A549 (cell line): ENCODE measurements around the gene SWAP70. TPM values are rescaled to one million over a fixed set of nuclear protein-coding genes. Genes with fewer than 3 reads are reported as not detected.

Experiments used
- ATAC-seq, 2 experiments: fragments of 200-7000 bp in 1 of 2; fragments of >200 bp in 1 of 2; cut with Nextera tagmentation in 1 of 2; cut with Tn5 transposase in 1 of 2; 3 replicates each; pipeline versions ENCODE4 v1.8.0 to v1.9.1; 2018 to 2020; ENCODE audit warnings: mild to moderate bottlenecking in 1 of 2, moderate library complexity in 1 of 2
- CTCF ChIA-PET: fragments of 300-600 bp; sonication (Branson Sonifier 250); formaldehyde crosslinking; extraction: SDS; loops from one replicate; lab custom pipeline; 2021; ENCODE audit warnings: antibody characterized with exemption, inconsistent platforms; lab: Yijun Ruan, JAX
- POLR2A ChIA-PET: fragments of 350-600 bp; formaldehyde crosslinking; extraction: SDS; loops from one replicate; lab custom pipeline; 2021; ENCODE audit warnings: antibody characterized with exemption, inconsistent platforms; lab: Yijun Ruan, JAX
- DNase-seq, 2 experiments: peaks; one replicate each; pipeline versions ENCODE4 v3.0.0 to v3.0.0-alpha.2; 2011 to 2016; ENCODE audit warnings: low read depth in 1 of 2, low spot score in 1 of 2
- FAIRE-seq: peaks from 2 replicates; lab custom pipeline; 2011; peaks lifted over from hg19 to GRCh38; lab: Jason Lieb, UNC
- H3K27ac ChIP-seq, 2 experiments: fragments of >200 bp; sonication (Bioruptor Twin); formaldehyde crosslinking; 3 replicates each; pipeline ENCODE4 v1.5.1; 2016 to 2017
- H3K4me1 ChIP-seq: fragments of >200 bp; sonication (Bioruptor Twin); formaldehyde crosslinking; 3 replicates; pipeline ENCODE4 v1.6.1; 2016
- H3K4me2 ChIP-seq: fragments of >200 bp; sonication (Bioruptor Twin); formaldehyde crosslinking; 3 replicates; pipeline ENCODE4 v1.6.1; 2016
- H3K4me3 ChIP-seq: fragments of >200 bp; sonication (Bioruptor Twin); formaldehyde crosslinking; 3 replicates; pipeline ENCODE4 v1.5.1; 2016
- H3K9me3 ChIP-seq: fragments of >200 bp; sonication (Bioruptor Twin); formaldehyde crosslinking; 3 replicates; pipeline ENCODE4 v1.6.1; 2016
- BHLHE40 ChIP-seq: IDR thresholded peaks from 2 replicates; pipeline ENCODE4 v1.6.1; 2012; ENCODE audit warnings: low read depth, low read length, inconsistent platforms
- CEBPB ChIP-seq, 2 experiments: fragments of >200 bp in 1 of 2; sonication (Bioruptor Twin) in 1 of 2; formaldehyde crosslinking in 1 of 2; IDR thresholded peaks; 2 replicates each; pipeline ENCODE4 v1.6.1; 2012 to 2016
- CHD4 ChIP-seq: fragments of 200-600 bp; sonication (generic); IDR thresholded peaks from 2 replicates; pipeline ENCODE4 v1.6.1; 2016; ENCODE audit warnings: antibody characterized with exemption, mild to moderate bottlenecking, borderline replicate concordance
- CTCF ChIP-seq: fragments of >200 bp; sonication (Bioruptor Twin); formaldehyde crosslinking; IDR thresholded peaks from 3 replicates; pipeline ENCODE4 v1.5.1; 2016
- ELK1 ChIP-seq: fragments of 150-350 bp; IDR thresholded peaks from 2 replicates; pipeline ENCODE4 v1.6.1; 2014; ENCODE audit warnings: low read depth, mild to moderate bottlenecking, low read length
- ESRRA ChIP-seq: fragments of 150-350 bp; IDR thresholded peaks from 2 replicates; pipeline ENCODE4 v1.6.1; 2014; ENCODE audit warnings: mild to moderate bottlenecking, low read length, borderline replicate concordance
- FOSB ChIP-seq: fragments of 250-450 bp; sonication (Bioruptor Pico); IDR thresholded peaks from 2 replicates; pipeline ENCODE4 v1.5.0; 2020; ENCODE audit warnings: mild to moderate bottlenecking, moderate library complexity
- FOSL2 ChIP-seq, 2 experiments: fragments of 450-650 bp in 1 of 2; fragments of >200 bp in 1 of 2; sonication (Bioruptor Twin) in 1 of 2; formaldehyde crosslinking; IDR thresholded peaks; 2 replicates each; pipeline versions ENCODE4 v1.5.0 to v1.6.1; 2016 to 2020; ENCODE audit warnings: mild to moderate bottlenecking in 1 of 2, moderate library complexity in 1 of 2
- FOXS1 ChIP-seq: fragments of 250-450 bp; sonication (Bioruptor Pico); IDR thresholded peaks from 2 replicates; pipeline ENCODE4 v1.5.0; 2020; ENCODE audit warnings: mild to moderate bottlenecking, moderate library complexity
- GATA3 ChIP-seq: IDR thresholded peaks from 2 replicates; pipeline ENCODE4 v1.6.1; 2012; ENCODE audit warnings: borderline replicate concordance
- HDAC2 ChIP-seq: fragments of 200-600 bp; sonication (generic); IDR thresholded peaks from 2 replicates; pipeline ENCODE4 v1.6.1; 2016
- HES2 ChIP-seq: fragments of >200 bp; sonication (Bioruptor Twin); formaldehyde crosslinking; IDR thresholded peaks from 2 replicates; pipeline ENCODE4 v1.6.1; 2016
- HEYL ChIP-seq: fragments of 250-450 bp; sonication (Bioruptor Pico); IDR thresholded peaks from 2 replicates; pipeline ENCODE4 v1.8.0; 2021; ENCODE audit warnings: mild to moderate bottlenecking, moderate library complexity
- HOXB13 ChIP-seq: fragments of 250-450 bp; sonication (Bioruptor Pico); IDR thresholded peaks from 2 replicates; pipeline ENCODE4 v1.5.0; 2020; ENCODE audit warnings: low read depth, mild to moderate bottlenecking, moderate library complexity
- HOXB5 ChIP-seq: fragments of 250-450 bp; sonication (Bioruptor Pico); IDR thresholded peaks from 2 replicates; pipeline ENCODE4 v1.5.0; 2020; ENCODE audit warnings: mild to moderate bottlenecking, moderate library complexity
- JUNB ChIP-seq: fragments of >200 bp; sonication (Bioruptor Twin); formaldehyde crosslinking; IDR thresholded peaks from 2 replicates; pipeline ENCODE4 v1.6.1; 2016
- KDM5A ChIP-seq: fragments of 200-600 bp; sonication (generic); IDR thresholded peaks from 2 replicates; pipeline ENCODE4 v1.6.1; 2016; ENCODE audit warnings: antibody characterized with exemption, mild to moderate bottlenecking
- MAFK ChIP-seq: fragments of 450-650 bp; IDR thresholded peaks from 2 replicates; pipeline ENCODE4 v1.6.1; 2014; ENCODE audit not compliant: partially characterized antibody
- MAZ ChIP-seq: fragments of 150-350 bp; IDR thresholded peaks from 2 replicates; pipeline ENCODE4 v1.6.1; 2014; ENCODE audit warnings: antibody characterized with exemption, low read depth, low read length, borderline replicate concordance
- PBX3 ChIP-seq: IDR thresholded peaks from 2 replicates; pipeline ENCODE4 v1.6.1; 2012
- PHF8 ChIP-seq: fragments of 200-600 bp; sonication (generic); IDR thresholded peaks from 2 replicates; pipeline ENCODE4 v1.6.1; 2016; ENCODE audit warnings: low read depth, mild to moderate bottlenecking, antibody characterized with exemption, moderate library complexity, borderline replicate concordance
- POLR2AphosphoS2 ChIP-seq: conservative IDR thresholded peaks from 2 replicates; pipeline ENCODE4 v1.6.1; 2012; ENCODE audit warnings: low read length, improper control_type of control experiment, inconsistent platforms
- RARB ChIP-seq: fragments of 250-450 bp; sonication (Bioruptor Pico); IDR thresholded peaks from 2 replicates; pipeline ENCODE4 v1.8.0; 2021; ENCODE audit warnings: mild to moderate bottlenecking, moderate library complexity
- REST ChIP-seq: fragments of 200-600 bp; sonication (generic); IDR thresholded peaks from 2 replicates; pipeline ENCODE4 v1.6.1; 2016; ENCODE audit warnings: antibody characterized with exemption, mild to moderate bottlenecking, moderate library complexity
- SMC3 ChIP-seq: fragments of >200 bp; sonication (Bioruptor Twin); formaldehyde crosslinking; IDR thresholded peaks from 3 replicates; pipeline ENCODE4 v1.6.1; 2018; ENCODE audit warnings: inconsistent platforms
- TFCP2L1 ChIP-seq: fragments of 250-450 bp; sonication (Bioruptor Pico); IDR thresholded peaks from 2 replicates; pipeline ENCODE4 v1.5.0; 2021; ENCODE audit warnings: mild to moderate bottlenecking
- ZC3H11A ChIP-seq: fragments of 450-650 bp; IDR thresholded peaks from 2 replicates; pipeline ENCODE4 v1.6.1; 2014; ENCODE audit warnings: antibody characterized with exemption, mild to moderate bottlenecking
- ZFP36 ChIP-seq: fragments of 450-650 bp; IDR thresholded peaks from 2 replicates; pipeline ENCODE4 v1.6.1; 2014; ENCODE audit warnings: borderline replicate concordance; ENCODE audit not compliant: partially characterized antibody
- ZSCAN20 ChIP-seq: fragments of 250-450 bp; sonication (Bioruptor Pico); IDR thresholded peaks from 2 replicates; pipeline ENCODE4 v1.8.0; 2022; ENCODE audit warnings: mild to moderate bottlenecking, moderate library complexity
- WGBS: methylation state at CpG from one replicate; pipeline ENCODE4 v1.1.6; 2017; ENCODE audit errors: missing lambda C conversion rate; 5-methylcytosine and 5-hydroxymethylcytosine counted together
- polyA plus RNA-seq, 4 experiments: library from polyadenylated mRNA; depleted of rRNA in 3 of 4; stranded (reverse); fragments of >200 nt; fragmentation: RNase III in 1 of 4; extraction: RNeasy Plus Mini Kit Qiagen cat#74134 plus additional on column Dnase treatment in 1 of 4; gene quantifications; 2 replicates in 3 of 4; 3 replicates in 1 of 4; pipeline ENCODE4 v1.2.3, GENCODE V29; 2011 to 2017

SWAP70 gene
- polyA plus RNA-seq, 2 of the 4 experiments (the other 2 are of a cell fraction), result 24.5 to 25.5 TPM

GRCh38 chr11:9719566-9720289 lies 55.9 kb downstream of the SWAP70 start:
- no peak overlapping the region for H3K4me2 ChIP-seq
- DNase-seq, result no peak
- POLR2A ChIA-PET, result no interaction called here
- peaks cover 23% of the 10 kb centered on the region for H3K4me1 ChIP-seq
- WGBS, result 71% methylated on average over 4 of the region's 4 CpGs
- H3K9me3 ChIP-seq, result 0 out of 3 replicates have a peak, but pooled peaks cover 6% of the 10 kb centered on the region
- TF ChIP-seq HDAC2 (no peak), CTCF (no peak), ZC3H11A (no peak), ZSCAN20 (CRISPR knock-in tag) (no peak), POLR2AphosphoS2 (no peak), SMC3 (no peak), HES2 (no peak), PHF8 (no peak), RARB (CRISPR knock-in tag) (no peak), PBX3 (no peak), HOXB13 (CRISPR knock-in tag) (no peak), CHD4 (no peak), HEYL (CRISPR knock-in tag) (no peak), MAZ (no peak)
- TF ChIP-seq, all 56 proteins: peak for 0
- no peak for FAIRE-seq
- Histone ChIP-seq H3K27ac (no peak overlapping the region), H3K4me3 (no peak overlapping the region)
- no peak for ATAC-seq
- CTCF ChIA-PET, result interaction anchor here (0.6 to 1.5 kb wide), 5 partner anchors 21 to 823 kb away, joined by 3 to 5 read pairs (median 4); no protein-coding TSS in a partner anchor

GRCh38 chr11:9720290-9720630 lies 56.4 kb downstream of the SWAP70 start:
- 93% methylated on average over 5 of the region's 5 CpGs for WGBS
- no peak for ATAC-seq

More at GRCh38 chr11:9720290-9720630, 56.4 kb downstream of the SWAP70 start:
- Histone ChIP-seq H3K4me1 (peaks cover 23% of the 10 kb centered on the region), H3K9me3 (0 out of 3 replicates have a peak, but pooled peaks cover 4% of the 10 kb centered on the region), H3K4me3 (no peak overlapping the region), H3K27ac (no peak overlapping the region), H3K4me2 (no peak overlapping the region)
- ChIA-PET CTCF (interaction anchor here (0.6 to 1.9 kb wide), 4 partner anchors 12 to 366 kb away, joined by 3 to 5 read pairs (median 4); no protein-coding TSS in a partner anchor), POLR2A (no interaction called here)
- no peak for DNase-seq
- FAIRE-seq, result no peak
- no peak for TF ChIP-seq KDM5A
- TF ChIP-seq TFCP2L1 (CRISPR knock-in tag), result no peak
- no peak for TF ChIP-seq HOXB5
- no peak for TF ChIP-seq GATA3
- no peak for TF ChIP-seq FOXS1
- TF ChIP-seq HES2, result no peak
- TF ChIP-seq HEYL (CRISPR knock-in tag), result no peak
- no peak for TF ChIP-seq MAFK
- TF ChIP-seq FOSB (CRISPR knock-in tag), result no peak
- TF ChIP-seq ZC3H11A, result no peak
- TF ChIP-seq CEBPB (IDR thresholded peaks at IDR 0.05), result no peak
- no peak for TF ChIP-seq ESRRA
- TF ChIP-seq BHLHE40, result no peak
- TF ChIP-seq FOSL2 (IDR thresholded peaks at IDR 0.05), result no peak
- no peak for TF ChIP-seq FOSL2 (CRISPR knock-in tag; IDR thresholded peaks at IDR 0.05)
- no peak for TF ChIP-seq ELK1
- TF ChIP-seq ZFP36, result no peak
- TF ChIP-seq RARB (CRISPR knock-in tag), result no peak
- no peak for TF ChIP-seq MAZ
- TF ChIP-seq JUNB, result no peak
- no peak for TF ChIP-seq REST
